Measurements from ENCODE around the gene HYPK. TPM values are rescaled to one million over a fixed set of nuclear protein-coding genes. Genes with fewer than 3 reads are reported as not detected.
"Not testable (repeated sequence)": the region's sequence is repeated elsewhere in the genome, so short reads cannot be mapped to it uniquely, and the experiment has no call there.

HYPK gene
- total RNA-seq, 1 donor from 2014 or later, result 8.6 TPM

DNA sequence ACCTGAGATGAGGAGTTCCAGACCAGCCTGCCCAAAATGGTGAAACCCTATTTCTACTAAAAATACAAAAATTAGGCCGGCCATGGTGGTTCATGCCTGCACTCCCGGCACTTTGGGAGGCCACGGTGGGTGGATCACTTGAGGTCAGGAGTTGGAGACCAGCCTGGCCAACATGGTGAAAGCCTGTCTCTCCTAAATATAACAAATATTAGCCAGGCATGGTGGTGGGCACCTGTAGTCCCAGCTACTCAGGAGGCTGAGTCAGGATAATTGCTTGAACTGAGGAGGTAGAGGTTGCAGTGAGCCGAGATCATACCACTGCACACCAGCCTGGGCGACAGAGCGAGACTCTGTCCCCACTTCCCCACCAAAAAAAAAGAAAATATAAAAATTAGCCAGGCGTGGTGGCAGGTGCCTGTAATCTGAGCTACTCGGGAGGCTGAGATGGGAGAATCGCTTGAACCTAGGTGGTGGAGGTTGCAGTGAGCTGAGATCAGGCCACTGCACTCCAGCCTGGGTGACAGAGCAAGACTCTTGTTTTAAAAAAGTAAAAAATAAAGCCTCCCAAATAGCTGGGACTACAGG is 30.4 kb downstream of the HYPK start:
- not testable (repeated sequence) for DNase-seq (ENCODE audit: low spot score); ATAC-seq

- ATAC-seq; DNase-seq (ENCODE audit: low spot score): not testable (repeated sequence)
Observed at GRCh38 chr15:43831519-43832052, 31.2 kb downstream of the HYPK start.

DNA sequence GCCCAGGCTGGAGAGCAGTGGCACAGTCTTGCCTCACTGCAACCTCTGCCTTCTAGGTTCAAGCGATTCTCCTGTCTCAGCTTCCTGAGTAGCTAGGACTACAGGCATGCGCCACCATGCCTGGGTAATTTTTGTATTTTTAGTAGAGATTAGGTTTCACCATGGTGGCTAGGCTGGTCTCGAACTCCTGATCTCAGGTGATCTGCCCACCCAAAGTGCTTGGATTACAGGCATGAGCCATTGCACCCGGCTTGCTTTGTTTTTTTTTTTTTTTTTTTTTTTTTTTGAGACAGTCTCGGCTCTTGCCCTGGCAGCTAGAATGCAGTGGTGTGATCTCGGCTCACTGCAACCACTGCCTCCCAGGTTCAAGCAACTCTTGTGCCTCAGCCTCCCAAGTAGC is 32.1 kb downstream of the HYPK start:
- DNase-seq (ENCODE audit: low spot score), result not testable (repeated sequence)

DNA sequence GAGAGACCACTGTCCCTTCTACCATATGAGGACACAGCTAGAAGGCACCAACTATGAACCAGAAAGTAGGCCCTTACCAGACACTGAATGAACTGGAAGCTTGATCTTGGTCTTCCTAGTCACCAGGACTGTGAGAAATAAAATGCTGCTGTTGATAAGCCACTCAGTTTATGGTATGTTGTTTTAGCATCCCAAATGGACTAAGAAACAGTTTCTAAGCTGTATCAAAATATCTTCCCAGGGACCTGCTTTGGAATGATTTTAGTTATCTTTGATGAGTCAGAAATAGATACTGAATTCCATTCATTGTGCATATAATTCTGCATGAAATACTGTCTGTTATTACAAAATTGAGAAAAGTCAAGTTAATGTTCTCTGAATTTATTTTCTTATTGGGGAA is 45.0 kb downstream of the HYPK start:
- no peak for ATAC-seq

More for the DNA sequence above, 32.1 kb downstream of the HYPK start:
- ATAC-seq, result not testable (repeated sequence)

DNA sequence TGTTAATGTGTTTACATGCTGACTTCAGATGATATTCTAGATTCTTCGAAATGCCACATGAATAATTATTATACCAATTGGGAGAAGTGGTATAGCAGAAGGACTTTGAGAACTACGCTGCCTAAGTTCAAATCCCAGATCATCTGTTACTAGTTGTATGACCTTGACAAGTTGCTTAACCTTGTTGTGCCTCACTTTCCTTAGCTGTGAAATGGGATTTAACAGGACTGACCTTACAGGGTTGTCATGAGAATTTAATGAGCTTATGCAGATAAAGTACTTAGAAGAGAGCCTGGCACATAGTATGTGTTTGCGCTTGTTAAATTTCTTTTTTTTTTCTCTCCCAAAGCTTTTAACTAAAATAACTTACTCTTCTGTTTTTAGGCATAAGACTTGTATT is 50.9 kb downstream of the HYPK start:
- DNase-seq (ENCODE audit: low spot score) (no peak), ATAC-seq (no peak)

More for the DNA sequence above, 45.0 kb downstream of the HYPK start:
- no peak for DNase-seq (ENCODE audit: low spot score)

GRCh38 chr15:43852607-43853006 is 52.2 kb downstream of the HYPK start:
- ATAC-seq (no peak), DNase-seq (ENCODE audit: low spot score) (no peak)

Other genes with a start within 250 kb of the HYPK start
- 20.6 TPM for gene PPIP5K1, start 210.4 kb upstream of the HYPK start, total RNA-seq
- gene CKMT1B, start 206.6 kb upstream of the HYPK start, total RNA-seq, result 0.55 TPM
- 0.53 TPM for gene STRC, start 181.8 kb upstream of the HYPK start, total RNA-seq
- gene CATSPER2, start 151.8 kb upstream of the HYPK start, total RNA-seq, result 1.8 TPM
- not detected for gene CKMT1A, start 106.7 kb upstream of the HYPK start, total RNA-seq
- 425 TPM for gene PDIA3, start 54.2 kb upstream of the HYPK start, total RNA-seq
- gene ELL3, start 23.6 kb upstream of the HYPK start, total RNA-seq, result 2.4 TPM
- 515 TPM for gene SERF2, start 8.3 kb upstream of the HYPK start, total RNA-seq
- gene SERINC4, start 379 bp upstream of the HYPK start, total RNA-seq, result 0.18 TPM
- 7.0 TPM for gene MFAP1, start 24.1 kb downstream of the HYPK start, total RNA-seq
- gene WDR76, start 26.4 kb downstream of the HYPK start, total RNA-seq, result 0.86 TPM